K562 (cell line): ENCODE data around the gene PCSK5. TPM values are rescaled to one million over a fixed set of nuclear protein-coding genes. Genes with fewer than 3 reads are reported as not detected.

Source experiments
- ATAC-seq: fragments of 200-7000 bp; cut with Tn5 transposase; 3 replicates; pipeline ENCODE4 v1.9.1; 2020; ENCODE audit warnings: moderate library complexity
- BruUV-seq: library from RNA; stranded (reverse); fragments of 400-500 nt; replicated peaks from 2 replicates; lab custom pipeline; 2021; lab: Mats Ljungman, UMichigan
- CTCF ChIA-PET: fragments of 300-600 bp; formaldehyde crosslinking; extraction: SDS; loops from one replicate; lab custom pipeline; 2021; ENCODE audit warnings: low intra/inter-chr PET ratio; lab: Yijun Ruan, JAX
- POLR2A ChIA-PET: fragments of 300-600, 350-650 bp; sonication (Branson Sonifier 250); formaldehyde crosslinking; extraction: SDS; loops from one replicate; lab custom pipeline; 2021; ENCODE audit warnings: antibody characterized with exemption, inconsistent platforms; lab: Yijun Ruan, JAX
- DNase-seq, 4 experiments: peaks; one replicate each; pipeline versions ENCODE4 v3.0.0 to v3.0.0-alpha.2; 2011 to 2018; ENCODE audit warnings: low spot score in 3 of 4, mixed read lengths in 3 of 4; ENCODE audit errors: extremely low read depth in 1 of 4
- FAIRE-seq: peaks from 2 replicates; lab custom pipeline; 2011; peaks lifted over from hg19 to GRCh38; lab: Jason Lieb, UNC
- H2AFZ ChIP-seq: 2 replicates; pipeline ENCODE4 v1.6.0; 2011; ENCODE audit warnings: low read depth, low read length, control low read depth, inconsistent platforms
- H3K27ac ChIP-seq: fragments of 200-600 bp; 3 replicates; pipeline ENCODE4 v1.8.0; 2011; ENCODE audit warnings: low read depth, mild to moderate bottlenecking, control low read depth, inconsistent platforms, low read length, moderate library complexity, mixed read lengths; ENCODE audit errors: extremely low read depth
- H3K27me3 ChIP-seq, 2 experiments: fragments of 300-600 bp in 1 of 2; 2 replicates in 1 of 2; 3 replicates in 1 of 2; pipeline versions ENCODE4 v1.6.0 to v1.8.0; 2011; ENCODE audit warnings: inconsistent platforms in 2 of 2, low read length in 2 of 2, mild to moderate bottlenecking in 1 of 2, mixed read lengths in 1 of 2, moderate library complexity in 1 of 2; ENCODE audit not compliant: control insufficient read depth in 2 of 2, insufficient read depth in 2 of 2
- H3K36me3 ChIP-seq: fragments of 300-600 bp; 3 replicates; pipeline ENCODE4 v1.8.0; 2011; ENCODE audit warnings: mild to moderate bottlenecking, low read length, inconsistent platforms; ENCODE audit not compliant: control insufficient read depth, insufficient read depth
- H3K4me1 ChIP-seq, 2 experiments: fragments of 200-600 bp in 1 of 2; replicated peaks in 1 of 2; 2 replicates in 1 of 2; 3 replicates in 1 of 2; pipeline versions ENCODE4 v1.5.1 to v1.8.0; 2011; ENCODE audit warnings: inconsistent platforms in 2 of 2, low read length in 2 of 2, mild to moderate bottlenecking in 1 of 2, mixed read lengths in 1 of 2, moderate library complexity in 1 of 2; ENCODE audit not compliant: control insufficient read depth in 2 of 2, insufficient read depth in 2 of 2
- H3K4me2 ChIP-seq: 2 replicates; pipeline ENCODE4 v1.6.1; 2011; ENCODE audit warnings: low read length, control low read depth, inconsistent platforms, mixed read lengths; ENCODE audit not compliant: insufficient read depth
- H3K4me3 ChIP-seq: fragments of 200-600 bp; sonication (generic), shearing (Covaris generic); 2 replicates; pipeline ENCODE4 v1.5.1; 2016; ENCODE audit warnings: control low read depth, inconsistent platforms
- H3K79me2 ChIP-seq: fragments of 200-600 bp; 3 replicates; pipeline ENCODE4 v1.8.0; 2011; ENCODE audit warnings: low read length, inconsistent platforms; ENCODE audit not compliant: control insufficient read depth, insufficient read depth
- H3K9ac ChIP-seq, 2 experiments: 2 replicates each; pipeline versions ENCODE4 v1.6.0 to v1.6.1; 2011; ENCODE audit warnings: low read depth in 2 of 2, low read length in 2 of 2, control low read depth in 1 of 2, inconsistent platforms in 1 of 2, mild to moderate bottlenecking in 1 of 2, mixed read lengths in 1 of 2; ENCODE audit not compliant: insufficient read depth in 1 of 2
- H3K9me1 ChIP-seq: one replicate; pipeline ENCODE4 v1.6.0; 2011; ENCODE audit warnings: inconsistent platforms, mild to moderate bottlenecking, low read length, moderate library complexity; ENCODE audit not compliant: control insufficient read depth, insufficient read depth
- H3K9me3 ChIP-seq: replicated peaks from 2 replicates; pipeline ENCODE4 v1.5.1; 2011; ENCODE audit warnings: low read depth, low read length, inconsistent platforms; ENCODE audit not compliant: control insufficient read depth, insufficient read depth
- H4K20me1 ChIP-seq: replicated peaks from 2 replicates; pipeline ENCODE4 v1.6.1; 2011; ENCODE audit warnings: low read length, inconsistent platforms, mixed read lengths; ENCODE audit not compliant: control insufficient read depth, insufficient read depth
- EHMT2 ChIP-seq: fragments of 450-650 bp; IDR thresholded peaks from 2 replicates; pipeline ENCODE4 v1.6.1; 2018; ENCODE audit warnings: antibody characterized with exemption
- ETV1 ChIP-seq: fragments of 450-650 bp; conservative IDR thresholded peaks from 2 replicates; pipeline ENCODE4 v1.6.1; 2016; ENCODE audit warnings: missing genetic modification characterization, control low read depth, low read depth, missing compliant biosample characterization
- HDAC6 ChIP-seq: IDR thresholded peaks from 2 replicates; pipeline ENCODE4 v1.6.1; 2012; ENCODE audit warnings: low read depth, mild to moderate bottlenecking, control low read depth, inconsistent platforms, low read length, moderate library complexity
- KDM2B ChIP-seq: fragments of 250-450 bp; sonication (Bioruptor Pico); IDR thresholded peaks from 2 replicates; pipeline ENCODE4 v1.8.0; 2021; ENCODE audit warnings: mild to moderate bottlenecking, moderate library complexity
- NFIC ChIP-seq: fragments of 450-650 bp; IDR thresholded peaks from 2 replicates; pipeline ENCODE4 v1.6.1; 2017; ENCODE audit warnings: mild to moderate bottlenecking, inconsistent platforms
- PCBP1 ChIP-seq: fragments of 200-400 bp; formaldehyde crosslinking; IDR thresholded peaks from 2 replicates; pipeline ENCODE4 v1.6.1; 2018; ENCODE audit warnings: mild to moderate bottlenecking, low read depth, low read length; ENCODE audit not compliant: poor library complexity, severe bottlenecking
- TOE1 ChIP-seq, 2 experiments: fragments of 450-650 bp in 1 of 2; sonication (generic) in 1 of 2; formaldehyde crosslinking in 1 of 2; IDR thresholded peaks; 2 replicates each; pipeline versions ENCODE4 v1.7.1 to v1.8.0; 2016 to 2022; ENCODE audit warnings: borderline replicate concordance in 2 of 2, mild to moderate bottlenecking in 2 of 2, antibody characterized with exemption in 1 of 2, inconsistent platforms in 1 of 2, low read depth in 1 of 2, missing genetic modification reagents in 1 of 2, moderate library complexity in 1 of 2
- WGBS: fragments of 100-300 bp; shearing (Covaris generic); methylation state at CpG from one replicate; pipeline ENCODE4 v1.1.6; 2016; ENCODE audit warnings: low coverage, mixed read lengths; ENCODE audit not compliant: insufficient coverage; ENCODE audit errors: missing lambda C conversion rate; 5-methylcytosine and 5-hydroxymethylcytosine counted together
- in situ Hi-C: fragments of 300-500 bp; cut with MboI; formaldehyde crosslinking; loops from 4 replicates; pipeline ENCODE4 v1.15.0; 2018; ENCODE audit warnings: inconsistent platforms, mixed read lengths
- intact Hi-C: fragments of 100-400 bp; cut with micrococcal nuclease; formaldehyde crosslinking; loops from 2 replicates; pipeline ENCODE4 v1.14.2; 2022
- polyA plus RNA-seq, 8 experiments: library from polyadenylated mRNA; depleted of rRNA in 4 of 8; stranded (reverse) in 5 of 8; unstranded in 3 of 8; fragments of >200 nt; fragmentation: Nextera tagmentation in 2 of 8; fragmentation: Illumina TruSeq in 1 of 8; extraction: Ambion mirVana in 2 of 8; extraction: Trizol in 1 of 8; gene quantifications; 2 replicates each; pipeline versions ENCODE4 v1.2.1 to v1.2.3, GENCODE V29; 2011 to 2014; ENCODE audit warnings: inconsistent platforms in 1 of 8, missing spikeins in 1 of 8
- total RNA-seq, 7 experiments: library from RNA; depleted of rRNA in 6 of 7; stranded (reverse); fragments of >200 nt in 6 of 7; fragmentation: Illumina TruSeq in 2 of 7; extraction: Trizol in 2 of 7; gene quantifications; 2 replicates each; pipeline versions ENCODE4 v1.2.1 to v1.2.3, GENCODE V29; 2011 to 2021; ENCODE audit warnings: low replicate concordance in 1 of 7
- TF ChIP-seq, protein P1 (sequence below): sonication (generic); formaldehyde crosslinking; IDR thresholded peaks from 2 replicates; pipeline ENCODE4 v1.4.0; 2020; ENCODE audit warnings: mild to moderate bottlenecking, missing genetic modification reagents
- TF ChIP-seq, protein P2 (sequence below): fragments of 250-450 bp; sonication (Bioruptor Pico); IDR thresholded peaks from 2 replicates; pipeline ENCODE4 v1.5.0; 2021; ENCODE audit warnings: mild to moderate bottlenecking, moderate library complexity

Gene PCSK5
- total and polyA plus RNA-seq, 9 of the 15 experiments (the other 6 are each of a cell fraction or from before 2014, with no cell fraction given): not detected

DNA sequence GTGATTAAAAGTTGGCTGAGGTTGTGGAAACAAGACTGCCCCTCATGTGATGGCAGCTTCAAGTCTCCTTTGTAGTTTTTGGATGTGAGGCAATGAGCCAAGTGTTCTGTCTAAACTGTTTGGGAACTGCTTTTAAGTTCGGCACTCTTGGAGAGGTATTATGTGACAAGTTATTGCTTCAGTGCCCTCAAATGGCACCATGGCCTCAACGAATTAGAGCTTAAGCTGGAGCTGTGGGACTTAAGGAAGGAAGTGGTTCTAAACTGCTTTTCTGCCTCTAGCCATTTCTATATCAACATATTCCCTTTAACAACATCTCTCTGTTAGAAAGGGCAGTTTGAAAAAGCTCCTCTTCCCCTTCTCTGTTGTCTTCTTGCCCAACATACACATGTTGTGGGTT lies 276.1 kb downstream of the PCSK5 start:
- Histone ChIP-seq H3K4me2 (no peak overlapping the region), H3K36me3 (no peaks in the 10 kb centered on the region), H3K9me1 (no peaks in the 10 kb centered on the region), H3K27ac (no peak overlapping the region), H3K9ac (no peak overlapping the region), H3K9me3 (no peaks in the 10 kb centered on the region), H3K4me3 (no peak overlapping the region), H2AFZ (no peak overlapping the region), H3K27me3 (peaks cover 0 to 6% of the 10 kb centered on the region in 2 experiments; a peak in 1 of 5 replicates), H3K4me1 (no peaks in the 10 kb centered on the region), H4K20me1 (no peaks in the 10 kb centered on the region), H3K79me2 (no peaks in the 10 kb centered on the region)
- 0% methylated on average over 2 of the region's 2 CpGs for WGBS
- in situ Hi-C loops (no loop called here), intact Hi-C loops (no loop called here)
- ATAC-seq: no peak
- ChIA-PET POLR2A (no interaction called here), CTCF (no interaction called here)
- no peak for DNase-seq
- no peak for FAIRE-seq
- TF ChIP-seq HDAC6: no peak
- no peak for TF ChIP-seq PCBP1
- TF ChIP-seq, protein P1, sequence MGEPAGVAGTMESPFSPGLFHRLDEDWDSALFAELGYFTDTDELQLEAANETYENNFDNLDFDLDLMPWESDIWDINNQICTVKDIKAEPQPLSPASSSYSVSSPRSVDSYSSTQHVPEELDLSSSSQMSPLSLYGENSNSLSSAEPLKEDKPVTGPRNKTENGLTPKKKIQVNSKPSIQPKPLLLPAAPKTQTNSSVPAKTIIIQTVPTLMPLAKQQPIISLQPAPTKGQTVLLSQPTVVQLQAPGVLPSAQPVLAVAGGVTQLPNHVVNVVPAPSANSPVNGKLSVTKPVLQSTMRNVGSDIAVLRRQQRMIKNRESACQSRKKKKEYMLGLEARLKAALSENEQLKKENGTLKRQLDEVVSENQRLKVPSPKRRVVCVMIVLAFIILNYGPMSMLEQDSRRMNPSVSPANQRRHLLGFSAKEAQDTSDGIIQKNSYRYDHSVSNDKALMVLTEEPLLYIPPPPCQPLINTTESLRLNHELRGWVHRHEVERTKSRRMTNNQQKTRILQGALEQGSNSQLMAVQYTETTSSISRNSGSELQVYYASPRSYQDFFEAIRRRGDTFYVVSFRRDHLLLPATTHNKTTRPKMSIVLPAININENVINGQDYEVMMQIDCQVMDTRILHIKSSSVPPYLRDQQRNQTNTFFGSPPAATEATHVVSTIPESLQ (CRISPR knock-in tag): no peak
- no peak for TF ChIP-seq EHMT2
- TF ChIP-seq KDM2B (CRISPR knock-in tag): no peak
- no peak for TF ChIP-seq NFIC
- TF ChIP-seq ETV1: no peak
- TF ChIP-seq, protein P2, sequence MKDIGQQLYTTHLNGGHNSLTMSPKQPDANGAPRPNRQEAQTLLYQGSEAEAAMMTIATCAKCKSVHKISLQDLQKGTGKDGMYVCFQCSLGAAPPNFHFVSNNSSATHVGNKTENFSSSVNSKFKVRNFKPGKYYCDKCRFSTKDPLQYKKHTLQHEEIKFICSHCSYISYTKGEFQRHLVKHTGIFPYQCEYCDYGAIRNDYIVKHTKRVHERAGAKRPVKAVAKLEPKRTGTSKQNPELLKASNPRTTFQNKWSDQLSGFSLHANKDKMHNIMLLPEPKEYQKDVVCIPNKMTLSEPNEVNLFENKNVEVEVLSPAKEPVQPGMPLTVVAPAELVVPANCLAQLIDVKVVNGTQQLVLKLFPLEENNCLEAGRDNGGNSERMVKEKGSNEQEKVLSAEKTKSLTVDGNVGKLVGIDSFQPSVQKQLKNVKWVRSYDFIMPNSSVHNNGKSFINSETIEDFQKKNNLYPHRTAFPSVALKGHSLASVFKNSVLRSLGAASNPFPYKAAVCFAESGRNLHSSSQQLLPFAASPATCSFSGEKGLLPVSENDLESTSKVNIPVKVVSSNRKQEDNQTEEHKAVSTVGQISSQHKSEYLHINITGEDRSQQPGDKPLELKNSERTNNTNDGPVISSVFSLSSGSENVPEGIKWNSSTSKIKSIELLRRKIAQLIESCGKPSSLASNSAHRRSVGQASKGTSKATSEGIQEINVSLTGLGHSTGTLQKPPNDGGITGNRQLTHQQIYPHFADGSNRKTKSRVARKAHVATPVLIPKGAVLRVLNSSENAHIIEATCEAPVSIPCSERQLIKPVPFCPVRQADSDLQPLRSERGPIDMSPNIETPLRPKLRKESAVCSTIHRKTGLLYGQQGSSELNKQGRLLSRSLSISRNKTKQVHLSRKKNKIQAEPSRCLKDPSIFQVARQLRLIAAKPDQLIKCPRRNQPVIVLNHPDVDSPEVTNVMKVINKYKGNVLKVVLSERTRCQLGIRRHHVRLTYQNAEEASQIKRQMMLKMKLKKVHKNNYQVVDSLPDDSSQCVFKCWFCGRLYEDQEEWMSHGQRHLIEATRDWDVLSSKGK: no peak
- TF ChIP-seq TOE1 (IDR thresholded peaks at IDR 0.05; ENCODE audit: borderline replicate concordance): no peak
- TF ChIP-seq TOE1 (CRISPR knock-in tag; IDR thresholded peaks at IDR 0.05; ENCODE audit: borderline replicate concordance, low read depth): no peak
- BruUV-seq: no TSS peak
